Spleen (tissue), 11 donors: Measurements from ENCODE around the gene ENPP4. TPM values are rescaled to one million over a fixed set of nuclear protein-coding genes. Genes with fewer than 3 reads are reported as not detected.
A peak's percentile ranks its signal among the peaks of the same experiment; 100 is the strongest.

ENCODE experiments used
- DNase-seq: peaks from one replicate; pipeline ENCODE4 v3.0.0-alpha.2; 2020
- H3K27ac ChIP-seq, 8 donors: fragments of 200-600 bp; sonication (generic) in 7 of 8; 1 replicate in 4 of 8; 2 replicates in 4 of 8; pipeline versions ENCODE4 v1.5.0 to v1.8.0; 2016 to 2021; ENCODE audit warnings: inconsistent platforms in 4 of 8, mild to moderate bottlenecking in 4 of 8, moderate library complexity in 1 of 8
- H3K27me3 ChIP-seq, 7 donors: fragments of 200-600 bp; sonication (generic) in 6 of 7; replicated peaks in 1 of 7; 1 replicate in 4 of 7; 2 replicates in 3 of 7; pipeline versions ENCODE4 v1.5.0 to v1.8.0; 2016 to 2021; ENCODE audit warnings: inconsistent platforms in 3 of 7, mild to moderate bottlenecking in 1 of 7
- H3K36me3 ChIP-seq, 6 donors: fragments of 200-600 bp; sonication (generic) in 5 of 6; 1 replicate in 4 of 6; 2 replicates in 2 of 6; pipeline versions ENCODE4 v1.5.0 to v1.8.0; 2016 to 2021; ENCODE audit warnings: inconsistent platforms in 2 of 6
- H3K4me1 ChIP-seq, 6 donors: fragments of 200-600 bp; sonication (generic) in 5 of 6; 1 replicate in 3 of 6; 2 replicates in 3 of 6; pipeline versions ENCODE4 v1.5.0 to v1.8.0; 2016 to 2021; ENCODE audit warnings: inconsistent platforms in 3 of 6
- H3K4me3 ChIP-seq, 8 donors: fragments of 200-600 bp; sonication (generic) in 7 of 8; 1 replicate in 4 of 8; 2 replicates in 4 of 8; pipeline versions ENCODE4 v1.5.0 to v1.8.0; 2016 to 2021; ENCODE audit warnings: inconsistent platforms in 4 of 8, mild to moderate bottlenecking in 4 of 8, moderate library complexity in 2 of 8
- H3K9me3 ChIP-seq, 8 donors: fragments of 200-600 bp; sonication (generic) in 7 of 8; 1 replicate in 4 of 8; 2 replicates in 4 of 8; pipeline versions ENCODE4 v1.5.0 to v1.8.0; 2016 to 2021; ENCODE audit warnings: inconsistent platforms in 4 of 8
- CTCF ChIP-seq, 11 experiments: fragments of 200-600 bp in 7 of 11; fragments of 450-650 bp in 4 of 11; sonication (generic) in 4 of 11; IDR thresholded peaks in 8 of 11; conservative IDR thresholded peaks in 3 of 11; 1 replicate in 7 of 11; 2 replicates in 4 of 11; pipeline versions ENCODE4 v1.4.0 to v1.8.0; 2016 to 2021; ENCODE audit warnings: antibody characterized with exemption in 11 of 11, inconsistent platforms in 4 of 11, mild to moderate bottlenecking in 1 of 11
- POLR2A ChIP-seq, 3 donors: fragments of 450-650 bp; IDR thresholded peaks; one replicate each; pipeline ENCODE4 v1.5.1; 2017; ENCODE audit warnings: antibody characterized with exemption in 3 of 3, mild to moderate bottlenecking in 1 of 3
- POLR2AphosphoS5 ChIP-seq, 3 donors: sonication (generic); formaldehyde crosslinking; IDR thresholded peaks; one replicate each; pipeline ENCODE4 v1.5.1; 2017; ENCODE audit warnings: antibody characterized with exemption in 3 of 3
- WGBS, 5 donors: extraction: QIAGEN DNeasy Blood & Tissue Kit in 3 of 5; methylation state at CpG; one replicate each; pipeline versions ENCODE4 v1.1.5 to v1.1.7; 2013 to 2018; 5-methylcytosine and 5-hydroxymethylcytosine counted together
- intact Hi-C: fragments of 100-400 bp; cut with DNase I; formaldehyde crosslinking; loops from one replicate; pipeline ENCODE4 v1.15.0; 2023; ENCODE audit warnings: low total_unique reads
- polyA plus RNA-seq, 3 donors: library from polyadenylated mRNA; stranded (reverse); fragments of 200-250 nt; gene quantifications; one replicate each; pipeline ENCODE4 v1.2.1, GENCODE V29; 2013
- total RNA-seq, 7 donors: library from RNA; depleted of rRNA in 3 of 7; stranded (reverse); fragments of >200 nt in 3 of 7; fragmentation: NEBNext Ultra II Directional in 4 of 7; extraction: Animal tissue kit (Norgen Biotek cat#: 25700) in 4 of 7; gene quantifications; one replicate each; pipeline versions ENCODE4 v1.1.0 to v1.2.1, GENCODE V29; 2016 to 2021
- donor health status: healthy with polysubstance abuse.
- donor health status: DM: no; HTN: no; CAD: no; lungs with moderate emphysema.
- donor health status: DM: no; HTN: no; CAD: no.
- donor health status: Bipolar disorder and iron deficiency.
- donor health status: healthy.
- donor health status: DM: no; HTN: no; CAD: no.
- donor health status: DM: yes; HTN: yes; CAD: no.

The ENPP4 gene
- total and polyA plus RNA-seq, 10 donors = 4.4 to 29.0 (median 19.6) TPM

GRCh38 chr6:46090115-46091079 is 39.4 kb upstream of the ENPP4 start:
- peaks cover 2 to 19% (median 16%) of the 10 kb centered on the region in 8 donors for H3K9me3 ChIP-seq
- peak; percentile 80 for DNase-seq
- H3K27ac ChIP-seq = peak overlapping the region in 1 of 8 donors; percentile 10
- H3K27me3 ChIP-seq = peaks cover 0 to 8% (median 0%) of the 10 kb centered on the region in 7 donors
- H3K36me3 ChIP-seq = no peaks in the 10 kb centered on the region
- TF ChIP-seq CTCF (IDR thresholded peaks at IDR 0.05 in 8 of 11, conservative IDR thresholded peaks at IDR 0.05 in 3 of 11) (peak; percentile 38 to 83 (median 72)), POLR2A (IDR thresholded peaks at IDR 0.05) (no peak), POLR2AphosphoS5 (IDR thresholded peaks at IDR 0.05) (no peak)
- H3K4me3 ChIP-seq = no peak overlapping the region
- H3K4me1 ChIP-seq = peaks cover 0 to 5% (median 0%) of the 10 kb centered on the region in 6 donors
- WGBS, 5 donors = 37 to 41% (median 38%) methylated on average over 10 of the region's 10 CpGs
- intact Hi-C loops = loop anchor here (10.0 kb wide), 2 partner anchors 324 to 534 kb away; no protein-coding TSS in a partner anchor

- Histone ChIP-seq H3K36me3 (peaks cover 0 to 1% (median 0%) of the 10 kb centered on the region in 6 donors), H3K4me1 (peaks cover 0 to 5% (median 0%) of the 10 kb centered on the region in 6 donors), H3K27me3 (peaks cover 0 to 8% (median 0%) of the 10 kb centered on the region in 7 donors), H3K27ac (peak overlapping the region in 1 of 8 donors; percentile 10), H3K9me3 (peaks cover 4 to 25% (median 22%) of the 10 kb centered on the region in 8 donors), H3K4me3 (no peak overlapping the region)
- TF ChIP-seq POLR2AphosphoS5 (IDR thresholded peaks at IDR 0.05) = no peak
- TF ChIP-seq CTCF (IDR thresholded peaks at IDR 0.05 in 8 of 11, conservative IDR thresholded peaks at IDR 0.05 in 3 of 11) = no peak
- no peak for TF ChIP-seq POLR2A (IDR thresholded peaks at IDR 0.05)
- intact Hi-C loops = loop anchor here (10.0 kb wide), 2 partner anchors 324 to 534 kb away; no protein-coding TSS in a partner anchor
- DNase-seq = no peak
- WGBS, 5 donors = 94 to 100% (median 97%) methylated on average over 1 of the region's 1 CpG
These were observed 38.7 kb upstream of the ENPP4 start for GRCh38 chr6:46091080-46091478.

GRCh38 chr6:46095251-46095650 is 34.5 kb upstream of the ENPP4 start:
- Histone ChIP-seq H3K4me3 (no peak overlapping the region), H3K4me1 (peaks cover 0 to 2% (median 0%) of the 10 kb centered on the region in 6 donors), H3K27me3 (no peaks in the 10 kb centered on the region), H3K27ac (no peak overlapping the region), H3K36me3 (peaks cover 0 to 18% (median 0%) of the 10 kb centered on the region in 6 donors), H3K9me3 (peaks cover 4 to 29% (median 24%) of the 10 kb centered on the region in 8 donors)
- intact Hi-C loops = loop anchor here (10.0 kb wide), 2 partner anchors 320 to 530 kb away; no protein-coding TSS in a partner anchor
- TF ChIP-seq CTCF (IDR thresholded peaks at IDR 0.05 in 8 of 11, conservative IDR thresholded peaks at IDR 0.05 in 3 of 11) (no peak), POLR2A (IDR thresholded peaks at IDR 0.05) (no peak), POLR2AphosphoS5 (IDR thresholded peaks at IDR 0.05) (no peak)
- DNase-seq = no peak
- 95 to 99% (median 97%) methylated on average over 2 of the region's 2 CpGs for WGBS, 5 donors

GRCh38 chr6:46097366-46097765 is 32.4 kb upstream of the ENPP4 start:
- H3K9me3 ChIP-seq = peaks cover 4 to 29% (median 24%) of the 10 kb centered on the region in 8 donors
- H3K4me3 ChIP-seq = no peak overlapping the region
- H3K36me3 ChIP-seq = peaks cover 0 to 26% (median 0%) of the 10 kb centered on the region in 6 donors
- H3K4me1 ChIP-seq = no peaks in the 10 kb centered on the region
- TF ChIP-seq POLR2AphosphoS5 (IDR thresholded peaks at IDR 0.05) (no peak), CTCF (IDR thresholded peaks at IDR 0.05 in 8 of 11, conservative IDR thresholded peaks at IDR 0.05 in 3 of 11) (no peak), POLR2A (IDR thresholded peaks at IDR 0.05) (no peak)
- intact Hi-C loops = loop anchor here (10.0 kb wide), 2 partner anchors 317 to 527 kb away; no protein-coding TSS in a partner anchor
- no peaks in the 10 kb centered on the region for H3K27me3 ChIP-seq
- DNase-seq = no peak
- H3K27ac ChIP-seq = no peak overlapping the region
